NCI-H460 (cell line): ENCODE measurements around the gene METTL13. TPM values are rescaled to one million over a fixed set of nuclear protein-coding genes. Genes with fewer than 3 reads are reported as not detected.
A peak's percentile ranks its signal among the peaks of the same experiment; 100 is the strongest.

Experiments
- DNase-seq: peaks from one replicate; pipeline ENCODE4 v3.0.0-alpha.2; 2016; ENCODE audit warnings: low read depth; ENCODE audit errors: extremely low read depth
- total RNA-seq: library from RNA; depleted of rRNA; stranded (reverse); fragments of >200 nt; shearing (Covaris generic); gene quantifications from 2 replicates; pipeline ENCODE4 v1.2.3, GENCODE V29; 2014

Gene METTL13
- total RNA-seq, 1 experiment from 2014 or later, result 41.5 TPM

DNA sequence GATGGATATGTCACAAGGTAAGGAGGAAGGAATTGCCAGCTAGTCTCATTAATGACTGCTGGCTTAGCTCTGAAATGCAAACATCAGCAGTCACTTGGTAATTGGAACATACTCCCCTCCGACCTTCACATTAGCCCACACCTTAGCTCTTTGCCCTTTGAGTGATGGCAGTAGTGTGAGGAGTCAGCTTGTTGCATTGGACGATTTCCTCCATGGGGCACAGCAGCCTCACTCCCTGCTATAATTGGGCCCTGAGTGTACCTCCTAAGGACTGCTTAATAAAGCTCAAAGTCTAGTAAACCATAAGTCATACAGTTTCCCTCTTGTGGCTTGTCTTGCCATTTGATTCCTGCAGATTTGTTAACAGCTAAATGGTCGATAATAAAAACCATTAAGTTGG, 19.4 kb downstream of the METTL13 start:
- DNase-seq, result no peak

- peak; percentile 62 for DNase-seq
Observed at GRCh38 chr1:171801487-171801891, 20.0 kb downstream of the METTL13 start.

GRCh38 chr1:171802207-171802606, 20.7 kb downstream of the METTL13 start:
- DNase-seq, result no peak

DNA sequence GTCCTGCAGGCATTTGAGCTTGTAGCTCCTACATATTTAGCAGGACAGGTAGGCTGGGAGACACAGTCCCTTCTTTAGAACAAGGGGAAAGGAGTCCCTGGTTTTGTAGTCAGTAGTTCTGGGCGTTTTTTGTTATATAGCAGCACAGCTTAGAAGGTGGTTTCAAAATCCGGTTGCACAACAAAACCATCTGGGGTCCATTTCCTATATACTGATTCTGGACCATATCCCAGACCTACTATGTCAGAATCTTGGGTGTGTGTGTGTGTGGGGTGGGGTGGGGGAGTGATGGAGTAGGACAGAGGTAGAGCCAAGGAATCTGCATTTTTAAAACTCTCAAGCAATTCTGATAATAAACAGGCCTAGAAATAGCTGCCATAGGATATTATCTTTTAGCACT, 21.6 kb downstream of the METTL13 start:
- DNase-seq, result no peak

DNA sequence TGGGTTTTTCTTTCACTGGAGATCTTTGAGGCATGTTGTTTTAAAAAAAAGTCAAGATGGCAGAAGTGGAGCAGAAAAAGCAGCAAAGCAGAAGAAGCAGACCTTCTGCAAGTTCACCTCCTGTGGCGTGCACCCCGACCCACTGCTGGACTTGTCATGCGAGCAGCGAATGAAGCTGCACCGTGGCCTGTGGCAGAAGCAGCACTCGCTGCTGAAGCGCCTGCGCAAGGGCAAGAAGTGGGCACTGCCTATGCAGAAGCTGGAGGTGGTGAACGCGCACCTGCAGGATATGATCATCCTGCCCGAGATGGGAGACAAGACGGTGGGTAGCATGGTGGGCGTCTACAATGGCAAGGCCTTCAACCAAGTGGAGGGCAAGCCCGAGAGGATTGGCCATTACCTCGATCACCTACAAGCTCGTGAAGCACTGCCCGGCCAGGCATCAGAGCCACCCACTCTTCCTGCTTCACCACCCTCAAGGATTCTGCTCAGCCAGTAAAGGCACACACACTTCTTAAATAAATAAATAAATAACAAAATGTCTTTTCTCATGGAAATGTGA, 22.1 kb downstream of the METTL13 start:
- DNase-seq, result no peak

- DNase-seq, result no peak
Observed at GRCh38 chr1:171805395-171806115, 24.1 kb downstream of the METTL13 start.

- DNase-seq, result no peak
Observed at GRCh38 chr1:171807556-171807955, 26.1 kb downstream of the METTL13 start.

DNA sequence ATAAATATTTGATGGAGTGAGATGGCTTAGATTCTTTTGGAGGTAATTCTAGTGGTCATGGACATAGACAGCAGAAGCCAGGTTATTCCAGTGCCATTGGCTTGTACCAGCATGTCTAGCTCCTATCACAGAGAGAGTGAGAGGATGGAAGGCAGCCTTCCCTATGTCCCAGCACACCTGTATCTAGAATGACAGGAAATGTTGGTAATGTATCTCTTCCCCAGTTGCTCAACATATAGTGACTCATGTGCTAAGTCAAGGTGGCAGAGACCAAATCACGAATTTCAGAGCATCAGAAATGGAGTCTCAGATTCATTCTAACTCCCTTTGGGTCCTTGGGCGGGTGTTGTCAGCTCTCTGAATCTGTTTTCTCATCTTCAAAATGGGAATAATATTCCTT, 28.4 kb downstream of the METTL13 start:
- no peak for DNase-seq

DNA sequence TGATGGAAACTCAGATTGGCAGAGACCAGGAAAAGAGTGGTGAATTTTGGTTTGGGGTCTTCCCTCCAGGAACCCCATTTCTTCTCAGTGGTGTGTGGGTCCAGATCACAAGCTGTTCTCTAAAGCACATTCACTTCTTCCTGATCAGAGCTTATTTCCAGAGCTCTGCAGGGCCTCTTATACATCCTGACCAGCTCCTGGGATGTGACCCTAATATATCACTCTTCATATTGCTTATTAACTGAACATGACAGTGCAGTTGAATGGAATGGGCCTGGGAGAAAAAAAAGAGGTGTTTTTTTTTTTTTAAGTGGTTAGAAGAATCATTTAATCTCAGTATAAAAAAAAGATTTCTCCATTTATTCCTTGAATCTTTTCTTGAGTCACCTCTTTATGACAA, 30.2 kb downstream of the METTL13 start:
- DNase-seq, result no peak

DNA sequence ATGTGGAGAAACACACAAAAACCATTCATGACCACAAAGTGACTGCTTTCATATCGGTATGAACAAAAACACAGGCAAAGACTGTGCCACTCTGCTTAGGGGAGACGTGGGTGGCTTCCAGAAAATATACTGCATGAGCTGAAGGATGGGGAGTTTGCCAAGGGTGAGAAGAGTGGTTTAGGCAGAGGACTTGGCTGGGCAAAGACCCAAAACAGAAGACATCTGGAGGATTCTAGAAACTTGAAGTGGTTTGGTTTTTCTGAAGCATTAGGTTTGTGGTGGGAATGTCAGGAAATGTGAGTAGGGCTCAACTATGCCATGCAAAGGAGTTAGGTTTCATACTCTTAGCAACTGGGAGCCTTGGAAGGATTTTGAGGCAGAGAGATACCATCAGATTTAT, 33.2 kb downstream of the METTL13 start:
- DNase-seq, result no peak

- no peak for DNase-seq
Observed at GRCh38 chr1:171816300-171816901, 34.9 kb downstream of the METTL13 start.

- DNase-seq, result peak; percentile 55
Observed at GRCh38 chr1:171817511-171818265, 36.2 kb downstream of the METTL13 start.

DNA sequence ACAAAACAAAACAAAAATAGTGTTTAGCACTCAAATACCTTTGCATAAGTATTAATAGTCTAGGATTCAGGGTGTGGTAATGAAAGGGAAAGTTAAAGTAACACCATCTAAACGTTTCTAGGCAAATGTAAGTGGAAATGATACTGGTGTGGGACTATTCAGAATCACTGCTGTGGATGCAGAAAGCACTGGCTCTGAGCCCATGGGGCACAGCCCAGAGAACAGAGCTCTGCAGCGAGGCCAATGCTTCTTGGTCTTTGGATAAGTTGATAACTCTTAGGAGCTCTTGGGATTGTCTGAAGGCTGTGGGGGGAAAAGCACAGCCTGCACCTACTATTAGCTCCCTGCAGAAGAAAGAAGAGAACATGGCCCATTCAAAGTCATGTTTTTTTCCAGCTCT, 38.5 kb downstream of the METTL13 start:
- no peak for DNase-seq

GRCh38 chr1:171826973-171827372, 45.5 kb downstream of the METTL13 start:
- DNase-seq, result no peak

DNA sequence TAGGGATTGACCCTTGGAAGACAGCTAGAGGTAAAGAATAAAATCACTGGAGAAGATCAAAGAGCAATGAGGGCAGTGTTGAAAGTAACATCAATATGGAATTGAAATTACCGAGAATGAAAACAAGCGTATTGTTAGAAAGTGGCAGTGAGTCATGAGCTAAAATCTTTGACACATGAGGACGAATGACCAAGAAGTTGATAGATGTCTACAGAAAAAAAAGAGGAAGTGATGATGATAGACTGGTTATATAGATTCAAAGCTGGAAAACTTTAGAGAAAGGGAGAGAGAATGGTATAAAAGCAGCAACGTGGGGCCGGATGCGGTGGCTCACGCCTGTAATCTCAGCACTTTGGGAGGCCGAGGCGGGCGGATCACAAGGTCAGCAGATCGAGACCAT, 47.3 kb downstream of the METTL13 start:
- no peak for DNase-seq

GRCh38 chr1:171833091-171833825, 51.8 kb downstream of the METTL13 start:
- DNase-seq, result no peak

DNA sequence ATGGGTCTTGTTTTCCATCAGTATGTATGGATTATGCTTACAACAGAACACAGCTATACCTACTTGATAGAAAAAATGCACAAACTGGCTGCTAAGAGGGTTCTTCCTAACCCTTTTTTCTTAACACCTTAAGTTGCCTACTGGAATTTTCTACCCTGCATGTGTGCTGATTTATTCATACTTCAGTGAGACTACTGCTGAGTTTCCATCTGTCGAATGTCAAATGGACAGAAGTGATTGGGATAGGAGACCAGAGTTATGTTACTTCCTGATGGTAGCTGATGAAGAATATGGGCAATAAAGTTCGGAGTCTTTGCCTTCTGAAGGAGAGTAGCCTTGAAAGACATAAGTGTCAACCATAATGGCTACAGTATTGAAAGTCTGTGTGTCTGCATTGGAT, 53.4 kb downstream of the METTL13 start:
- no peak for DNase-seq

DNA sequence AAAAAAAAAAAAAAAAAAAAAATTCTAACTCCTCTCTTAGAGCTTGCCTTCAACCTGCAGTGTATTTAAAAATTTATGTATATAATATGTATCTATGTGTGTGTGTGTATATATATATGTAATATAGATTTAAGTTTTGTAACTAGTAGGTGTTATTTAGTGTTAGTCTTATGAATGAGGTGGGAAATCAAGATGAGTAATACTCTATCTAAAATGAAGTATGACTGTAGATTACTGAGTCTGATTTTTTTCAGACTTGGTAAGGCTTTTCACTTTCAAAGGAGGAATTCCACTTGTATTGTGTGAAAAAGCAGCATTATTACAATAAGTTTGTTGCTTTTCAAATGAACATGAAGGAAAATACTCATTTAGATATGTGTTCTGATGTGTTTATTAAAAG, 54.4 kb downstream of the METTL13 start:
- no peak for DNase-seq

GRCh38 chr1:171841050-171841910, 59.8 kb downstream of the METTL13 start, which contains the start of gene DNM3:
DNM3 (plus strand) TSS chr1:171841498; CDS start chr1:171841657, 159 bp downstream.
- peak; percentile 78 for DNase-seq
